OCI-LY1 (cell line): ENCODE results near the gene ZAR1L.

Experiments
- H2AFZ ChIP-seq: fragments of 200-600 bp; sonication (generic), shearing (Covaris generic); 2 replicates; pipeline ENCODE4 v1.6.0; 2014; ENCODE audit warnings: antibody characterized with exemption, mild to moderate bottlenecking, low read length
- H3F3A ChIP-seq: fragments of 200-600 bp; sonication (generic), shearing (Covaris generic); 2 replicates; pipeline ENCODE4 v1.6.0; 2014; ENCODE audit warnings: mild to moderate bottlenecking, antibody characterized with exemption, low read length, moderate library complexity; ENCODE audit not compliant: insufficient read depth
- H3K27ac ChIP-seq: fragments of 200-600 bp; sonication (generic); 2 replicates; pipeline ENCODE4 v1.5.1; 2014; ENCODE audit warnings: low read length, mixed run types, mild to moderate bottlenecking, low read depth; ENCODE audit not compliant: poor library complexity, severe bottlenecking
- H3K27me3 ChIP-seq: fragments of 200-600 bp; sonication (generic); 2 replicates; pipeline ENCODE4 v1.6.0; 2014; ENCODE audit warnings: antibody characterized with exemption, mild to moderate bottlenecking, low read length, moderate library complexity; ENCODE audit not compliant: insufficient read depth
- H3K36me3 ChIP-seq: fragments of 200-600 bp; sonication (generic); 2 replicates; pipeline ENCODE4 v1.6.1; 2014; ENCODE audit warnings: mild to moderate bottlenecking, antibody characterized with exemption, low read length, moderate library complexity, mixed read lengths; ENCODE audit not compliant: insufficient read depth
- H3K4me1 ChIP-seq: fragments of 200-600 bp; sonication (generic); 2 replicates; pipeline ENCODE4 v1.5.1; 2014; ENCODE audit warnings: mild to moderate bottlenecking, low read length, moderate library complexity; ENCODE audit not compliant: insufficient read depth, severe bottlenecking
- H3K4me2 ChIP-seq: fragments of 200-600 bp; sonication (generic), shearing (Covaris generic); 2 replicates; pipeline ENCODE4 v1.6.1; 2014; ENCODE audit warnings: low read length
- H3K4me3 ChIP-seq: fragments of 200-600 bp; sonication (generic); 2 replicates; pipeline ENCODE4 v1.5.1; 2014; ENCODE audit warnings: low read length, low read depth, mild to moderate bottlenecking, mixed read lengths; ENCODE audit not compliant: poor library complexity, severe bottlenecking
- H3K79me2 ChIP-seq: fragments of 200-600 bp; shearing (Covaris generic); 2 replicates; pipeline ENCODE4 v1.6.1; 2016; ENCODE audit warnings: mixed run types, low read length, mixed read lengths; ENCODE audit not compliant: insufficient read depth
- H3K9ac ChIP-seq: fragments of 200-600 bp; sonication (generic), shearing (Covaris generic); 2 replicates; pipeline ENCODE4 v1.6.1; 2014; ENCODE audit warnings: mild to moderate bottlenecking, low read length, mixed read lengths
- H3K9me2 ChIP-seq: fragments of 200-600 bp; sonication (generic), shearing (Covaris generic); 2 replicates; pipeline ENCODE4 v1.6.1; 2014; ENCODE audit warnings: low read depth, mild to moderate bottlenecking, low read length, mixed read lengths
- H3K9me3 ChIP-seq: fragments of 200-600 bp; shearing (Covaris generic); 2 replicates; pipeline ENCODE4 v1.6.1; 2014; ENCODE audit warnings: low read length, mixed read lengths
- H4K20me1 ChIP-seq: fragments of 200-600 bp; sonication (generic), shearing (Covaris generic); 2 replicates; pipeline ENCODE4 v1.6.0; 2016; ENCODE audit warnings: mild to moderate bottlenecking, low read length; ENCODE audit not compliant: insufficient read depth
- EZH2 ChIP-seq: fragments of 200-600 bp; sonication (generic), shearing (Covaris generic); IDR thresholded peaks from 2 replicates; pipeline ENCODE4 v1.8.0; 2017; ENCODE audit warnings: borderline replicate concordance, mixed run types, mild to moderate bottlenecking, antibody characterized with exemption, low read length, moderate library complexity, mixed read lengths
- TF ChIP-seq, protein P1 (sequence below): fragments of 200-600 bp; sonication (generic), shearing (Covaris generic); IDR thresholded peaks from 2 replicates; pipeline ENCODE4 v1.5.1; 2017; ENCODE audit warnings: mild to moderate bottlenecking, antibody characterized with exemption, low read length, moderate library complexity, mixed read lengths

The ZAR1L gene

DNA sequence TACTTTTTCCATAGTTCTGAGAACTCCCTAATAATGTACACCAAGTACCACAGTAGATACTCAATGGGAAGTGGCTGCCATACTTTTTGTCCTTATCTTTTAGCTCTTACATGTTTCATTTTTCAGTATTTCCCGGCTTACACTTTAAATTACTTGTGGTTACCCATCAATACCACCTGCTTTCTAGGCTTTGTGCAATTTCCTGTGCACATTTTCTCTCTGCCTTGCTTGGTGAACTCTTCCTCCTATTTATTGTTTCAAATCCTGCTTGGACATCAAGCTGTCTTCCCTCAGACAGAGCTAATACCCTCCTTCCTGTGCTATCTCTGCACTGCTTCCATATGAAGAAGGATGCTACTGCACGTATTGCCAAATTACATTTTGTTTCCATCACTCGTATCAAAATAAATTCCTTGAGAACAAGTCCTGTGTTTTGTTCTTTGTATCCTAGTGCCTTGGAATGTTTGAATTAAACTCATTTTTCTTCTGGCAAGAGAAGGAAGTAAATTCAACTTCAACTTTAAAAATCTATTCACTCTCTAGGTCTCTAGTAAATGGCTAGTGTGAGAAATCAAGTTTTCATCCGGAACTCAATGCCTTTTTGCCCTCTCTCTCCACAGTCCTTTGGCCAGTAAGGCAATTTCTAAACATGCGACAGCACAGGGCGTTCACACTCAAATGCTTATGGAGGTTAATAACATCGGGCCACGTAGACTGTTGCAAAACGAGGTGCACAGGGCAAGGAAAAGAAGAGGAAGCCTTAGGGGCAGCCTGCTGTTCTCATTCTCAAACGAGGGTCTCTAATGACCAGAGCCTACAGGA, 5.6 kb downstream of the ZAR1L start:
- Histone ChIP-seq H3K9ac (no peak overlapping the region), H3K27me3 (no peaks in the 10 kb centered on the region), H3K4me2 (peak overlapping the region; percentile 20; the same call in 1 of the 2 replicates), H3K79me2 (no peaks in the 10 kb centered on the region), H3F3A (no peaks in the 10 kb centered on the region), H3K9me2 (no peaks in the 10 kb centered on the region), H3K4me1 (peaks cover 6% of the 10 kb centered on the region), H3K36me3 (no peaks in the 10 kb centered on the region), H4K20me1 (no peaks in the 10 kb centered on the region), H3K4me3 (peak overlapping the region; percentile 17), H3K27ac (no peak overlapping the region), H3K9me3 (no peaks in the 10 kb centered on the region), H2AFZ (peak overlapping the region; percentile 24; the same call in 1 of the 2 replicates)
- no peak for TF ChIP-seq EZH2
- TF ChIP-seq, protein P1, sequence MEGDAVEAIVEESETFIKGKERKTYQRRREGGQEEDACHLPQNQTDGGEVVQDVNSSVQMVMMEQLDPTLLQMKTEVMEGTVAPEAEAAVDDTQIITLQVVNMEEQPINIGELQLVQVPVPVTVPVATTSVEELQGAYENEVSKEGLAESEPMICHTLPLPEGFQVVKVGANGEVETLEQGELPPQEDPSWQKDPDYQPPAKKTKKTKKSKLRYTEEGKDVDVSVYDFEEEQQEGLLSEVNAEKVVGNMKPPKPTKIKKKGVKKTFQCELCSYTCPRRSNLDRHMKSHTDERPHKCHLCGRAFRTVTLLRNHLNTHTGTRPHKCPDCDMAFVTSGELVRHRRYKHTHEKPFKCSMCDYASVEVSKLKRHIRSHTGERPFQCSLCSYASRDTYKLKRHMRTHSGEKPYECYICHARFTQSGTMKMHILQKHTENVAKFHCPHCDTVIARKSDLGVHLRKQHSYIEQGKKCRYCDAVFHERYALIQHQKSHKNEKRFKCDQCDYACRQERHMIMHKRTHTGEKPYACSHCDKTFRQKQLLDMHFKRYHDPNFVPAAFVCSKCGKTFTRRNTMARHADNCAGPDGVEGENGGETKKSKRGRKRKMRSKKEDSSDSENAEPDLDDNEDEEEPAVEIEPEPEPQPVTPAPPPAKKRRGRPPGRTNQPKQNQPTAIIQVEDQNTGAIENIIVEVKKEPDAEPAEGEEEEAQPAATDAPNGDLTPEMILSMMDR = no peak

DNA sequence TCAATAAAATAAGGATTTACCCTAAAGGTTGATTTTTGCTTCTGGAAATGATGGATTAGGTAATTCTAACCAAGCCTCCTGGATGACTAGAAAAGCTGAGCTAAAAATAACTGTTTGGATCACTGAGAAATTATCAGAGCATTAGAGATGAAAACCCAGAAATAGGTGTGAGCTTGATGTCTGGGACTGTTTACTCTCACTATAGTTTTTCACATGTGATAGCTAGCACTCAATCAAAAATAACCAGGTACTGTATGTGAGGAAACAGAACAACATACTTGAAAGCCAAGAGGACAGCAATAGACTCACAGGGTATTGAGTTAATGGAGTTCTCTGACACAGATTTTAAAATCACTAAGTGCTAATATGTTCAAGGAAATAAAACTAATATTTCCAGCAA, 9.5 kb downstream of the ZAR1L start:
- no peaks in the 10 kb centered on the region for H3K9me3 ChIP-seq
- no peak overlapping the region for H3K4me2 ChIP-seq
- no peaks in the 10 kb centered on the region for H3K79me2 ChIP-seq
- H4K20me1 ChIP-seq = no peaks in the 10 kb centered on the region
- H3K9ac ChIP-seq = no peak overlapping the region
- no peak overlapping the region for H2AFZ ChIP-seq
- no peaks in the 10 kb centered on the region for H3K27me3 ChIP-seq
- H3K27ac ChIP-seq = no peak overlapping the region
- no peaks in the 10 kb centered on the region for H3F3A ChIP-seq
- H3K4me3 ChIP-seq = no peak overlapping the region
- no peaks in the 10 kb centered on the region for H3K36me3 ChIP-seq
- H3K9me2 ChIP-seq = no peaks in the 10 kb centered on the region
- TF ChIP-seq EZH2 = no peak
- TF ChIP-seq, protein P1 = no peak
- peaks cover 5% of the 10 kb centered on the region for H3K4me1 ChIP-seq

DNA sequence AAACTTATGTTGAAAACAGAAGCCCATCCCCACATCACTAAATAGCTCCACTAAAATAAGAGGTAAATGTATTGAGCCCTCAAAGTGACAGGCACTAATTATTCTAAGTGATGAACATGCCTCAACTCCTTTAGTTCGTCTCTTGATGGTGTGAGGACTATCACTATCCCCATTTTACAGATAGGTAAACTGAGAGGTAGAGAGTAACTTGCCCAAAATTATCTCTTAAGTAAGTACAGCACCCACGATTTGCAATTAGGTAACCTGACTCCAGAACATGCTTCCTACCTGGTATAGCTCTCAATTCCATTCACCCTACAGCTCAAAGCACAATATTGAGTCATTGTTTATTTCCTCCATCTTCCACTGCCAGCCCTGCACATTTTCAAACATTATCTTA, 12.7 kb downstream of the ZAR1L start:
- no peak overlapping the region for H3K4me2 ChIP-seq
- no peaks in the 10 kb centered on the region for H3K79me2 ChIP-seq
- no peaks in the 10 kb centered on the region for H3K4me1 ChIP-seq
- H3K9ac ChIP-seq = no peak overlapping the region
- no peaks in the 10 kb centered on the region for H4K20me1 ChIP-seq
- TF ChIP-seq, protein P1 = no peak
- no peak for TF ChIP-seq EZH2
- H3K9me3 ChIP-seq = no peaks in the 10 kb centered on the region
- H2AFZ ChIP-seq = no peak overlapping the region
- H3K27me3 ChIP-seq = no peaks in the 10 kb centered on the region
- no peaks in the 10 kb centered on the region for H3K9me2 ChIP-seq
- H3K27ac ChIP-seq = no peak overlapping the region
- H3K36me3 ChIP-seq = no peaks in the 10 kb centered on the region
- H3K4me3 ChIP-seq = no peak overlapping the region
- no peaks in the 10 kb centered on the region for H3F3A ChIP-seq
